ENCODE measurements around the gene E2F4. TPM values are rescaled to one million over a fixed set of nuclear protein-coding genes. Genes with fewer than 3 reads are reported as not detected.

E2F4 gene
- total and polyA plus RNA-seq, 2 of the 8 experiments (the other 6 are each of a cell fraction or from before 2014, with no cell fraction given): 79.9 to 157 TPM

GRCh38 chr16:67188798-67189197 is 3.2 kb upstream of the E2F4 start (continued):
- no peak for TF ChIP-seq CHD7 (IDR thresholded peaks at IDR 0.05; ENCODE audit: insufficient replicate concordance, low read length)
